ENCODE measurements around the gene KCP.
A peak's percentile ranks its signal among the peaks of the same experiment; 100 is the strongest.

Gene KCP

DNA sequence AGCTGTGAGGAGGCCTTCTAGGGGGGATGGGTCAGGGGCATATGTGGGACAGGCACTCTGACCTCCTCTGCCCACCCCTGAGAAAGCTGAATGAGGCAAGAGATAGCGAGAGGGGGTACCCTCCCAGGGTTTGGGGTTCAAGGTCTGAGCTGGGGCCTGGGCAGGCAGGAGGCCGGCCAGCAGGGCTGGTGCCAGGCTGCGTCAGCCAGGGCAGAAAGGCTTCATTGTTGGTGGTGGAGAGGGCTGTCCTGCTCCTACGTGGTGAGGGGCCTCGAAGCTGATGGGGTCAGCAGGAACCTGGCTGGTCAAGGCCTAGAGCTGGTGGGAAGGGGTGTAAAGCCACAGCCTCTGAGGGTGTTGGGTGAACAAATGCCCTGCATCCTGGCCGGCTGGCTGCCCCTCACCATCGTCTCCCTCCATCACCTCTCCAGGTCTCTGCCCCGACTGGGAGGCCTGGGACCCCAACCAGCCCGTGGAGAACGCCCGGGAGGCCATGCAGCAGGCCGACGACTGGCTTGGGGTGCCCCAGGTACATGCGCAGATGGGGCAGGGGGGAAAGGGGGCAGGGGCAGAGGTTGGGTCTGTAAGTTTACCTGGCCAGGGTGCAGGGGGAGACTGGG, 73.7 kb downstream of the KCP start:
- no peak for DNase-seq

DNA sequence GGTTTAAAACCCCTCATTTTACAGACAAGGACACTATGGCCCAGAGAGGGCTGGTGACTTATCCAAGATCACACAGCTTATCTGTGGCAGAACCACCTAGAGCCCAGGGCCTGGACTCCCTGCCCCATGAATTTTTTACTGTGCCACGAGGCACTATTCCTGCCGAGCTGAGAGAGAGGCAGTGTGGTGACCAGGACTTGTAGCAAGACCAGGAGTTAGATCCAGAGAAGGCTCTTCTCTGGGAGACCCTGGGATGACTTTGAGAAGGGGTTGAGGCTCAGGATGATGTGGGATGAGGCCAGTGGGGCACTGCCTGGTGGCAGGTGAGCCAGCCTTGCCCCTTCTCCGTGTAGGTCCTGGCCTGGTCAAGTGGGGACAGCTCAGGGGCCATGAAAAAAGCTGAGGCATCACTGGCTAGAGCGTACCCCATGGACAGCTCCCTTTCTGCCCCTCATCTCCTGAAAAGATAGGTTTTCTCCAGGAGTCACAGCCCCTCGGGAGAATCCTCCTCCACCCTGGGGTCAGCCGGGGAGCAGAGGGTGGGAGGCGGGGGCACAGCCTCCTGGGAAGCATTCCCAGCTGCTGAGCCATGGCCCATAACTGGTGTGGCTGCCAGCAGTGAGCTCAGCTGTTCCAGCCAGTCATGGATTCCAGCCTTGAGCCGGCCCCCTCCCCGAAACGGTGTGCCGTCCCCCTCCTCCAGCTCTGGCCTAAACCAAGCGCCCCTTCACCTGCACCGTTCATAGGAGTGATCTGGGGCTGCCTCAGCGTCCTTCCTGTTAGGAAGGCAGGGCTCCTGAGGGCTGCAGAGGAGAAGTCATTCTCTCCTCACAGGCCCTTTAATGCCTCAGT, 74.5 kb downstream of the KCP start:
- DNase-seq, result no peak

DNA sequence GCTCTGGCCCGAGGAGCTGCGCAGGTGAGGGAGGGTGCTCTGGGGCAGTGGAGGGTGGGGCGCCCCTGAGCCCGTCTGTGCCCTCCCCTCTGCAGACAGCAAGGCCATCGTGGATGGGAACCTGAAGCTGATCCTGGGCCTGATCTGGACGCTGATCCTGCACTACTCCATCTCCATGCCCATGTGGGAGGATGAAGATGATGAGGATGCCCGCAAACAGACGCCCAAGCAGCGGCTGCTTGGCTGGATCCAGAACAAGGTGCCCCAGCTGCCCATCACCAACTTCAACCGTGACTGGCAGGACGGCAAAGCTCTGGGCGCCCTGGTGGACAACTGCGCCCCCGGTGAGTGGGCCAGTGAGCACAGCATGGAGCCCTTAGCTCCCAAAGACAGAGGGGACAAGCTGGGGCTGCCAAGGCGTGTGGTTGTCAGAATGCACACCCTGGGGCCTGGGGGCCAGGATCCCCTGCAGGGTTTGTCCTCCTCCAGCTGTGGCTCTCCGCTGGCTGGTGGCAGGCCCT, 75.2 kb downstream of the KCP start:
- no peak for DNase-seq

DNA sequence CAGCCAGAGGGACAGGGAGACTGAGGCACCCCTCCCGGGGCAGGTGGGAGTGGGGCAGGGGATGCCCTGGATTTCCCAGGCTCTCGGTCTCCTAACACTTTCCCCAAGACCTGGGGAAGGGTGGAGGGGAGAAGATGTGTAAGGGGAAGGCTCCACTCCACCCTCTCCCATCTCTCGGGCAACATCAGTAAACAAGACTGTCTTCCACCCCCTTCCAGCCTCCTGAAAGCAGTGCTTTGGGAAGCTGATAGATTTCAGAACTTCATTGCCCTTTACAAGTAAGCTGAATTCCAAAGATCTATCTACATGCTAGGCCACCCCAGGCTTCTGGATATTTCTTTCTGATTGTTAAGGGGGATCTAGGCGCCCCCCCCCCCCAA, 76.6 kb downstream of the KCP start:
- DNase-seq, result no peak

DNA sequence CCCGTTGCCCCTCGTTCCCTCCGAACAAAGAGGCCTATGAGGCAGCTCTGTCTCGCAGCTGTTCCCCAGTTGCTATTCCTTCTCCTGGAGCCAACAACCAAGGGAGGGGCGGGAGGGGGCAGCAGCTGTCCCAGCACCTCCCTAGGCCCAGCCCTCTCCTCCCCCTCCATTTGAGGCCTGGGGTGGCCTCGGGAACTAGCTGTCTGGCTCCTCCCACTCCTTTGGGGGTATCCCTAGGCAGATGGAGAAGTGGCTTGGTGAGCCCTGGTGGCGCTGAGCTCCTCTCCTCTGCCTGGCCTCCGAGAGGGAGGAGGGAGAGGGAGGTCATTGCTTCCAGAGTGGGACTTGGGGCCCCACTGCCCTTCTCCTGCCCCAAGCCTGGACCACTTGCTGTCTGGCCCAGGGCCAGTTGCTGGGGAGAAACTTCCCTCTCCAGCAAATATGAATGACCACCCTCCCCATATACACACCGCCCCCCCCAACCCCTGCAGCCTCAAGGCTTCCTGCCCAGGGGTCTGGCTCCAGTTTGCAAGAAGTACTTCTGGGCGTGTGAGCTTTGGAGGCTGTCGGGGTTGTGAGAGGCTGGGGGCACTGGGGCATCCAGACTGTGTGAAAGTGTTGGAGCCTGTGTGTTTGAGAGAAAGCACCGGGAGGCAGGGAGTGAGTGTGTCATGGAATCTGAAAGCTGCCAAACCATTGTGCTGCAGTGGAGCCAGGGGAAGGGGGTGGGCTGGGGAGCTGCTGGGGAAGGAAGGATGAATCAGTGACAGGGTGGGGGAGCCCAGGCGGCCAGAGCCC, 77.2 kb downstream of the KCP start:
- no peak for DNase-seq

DNA sequence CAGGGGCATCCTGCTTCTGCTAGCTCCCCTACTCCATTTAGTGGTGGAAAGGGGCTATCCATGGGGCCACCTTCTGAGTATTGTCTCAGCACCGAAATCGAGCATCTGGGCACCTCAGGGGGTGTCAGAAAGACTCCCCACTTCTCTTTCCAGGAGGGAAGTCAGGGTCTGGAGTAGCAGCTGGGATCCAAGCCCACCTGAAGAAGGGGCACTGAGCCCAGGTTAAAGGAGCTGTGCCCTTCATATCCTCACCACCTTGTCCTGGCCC, 77.7 kb downstream of the KCP start:
- no peak for DNase-seq

- DNase-seq, result no peak
These were observed 78.3 kb downstream of the KCP start for GRCh38 chr7:128831994-128832879.

GRCh38 chr7:128831178-128831993, 79.1 kb downstream of the KCP start:
- DNase-seq, result peak; percentile 63

- DNase-seq, result peak; percentile 66
These were observed 80.0 kb downstream of the KCP start, which contains the start of gene FLNC for GRCh38 chr7:128830231-128831177. TSS of gene FLNC (plus strand) at chr7:128830406. CDS start at chr7:128830638, 232 bp downstream.

DNA sequence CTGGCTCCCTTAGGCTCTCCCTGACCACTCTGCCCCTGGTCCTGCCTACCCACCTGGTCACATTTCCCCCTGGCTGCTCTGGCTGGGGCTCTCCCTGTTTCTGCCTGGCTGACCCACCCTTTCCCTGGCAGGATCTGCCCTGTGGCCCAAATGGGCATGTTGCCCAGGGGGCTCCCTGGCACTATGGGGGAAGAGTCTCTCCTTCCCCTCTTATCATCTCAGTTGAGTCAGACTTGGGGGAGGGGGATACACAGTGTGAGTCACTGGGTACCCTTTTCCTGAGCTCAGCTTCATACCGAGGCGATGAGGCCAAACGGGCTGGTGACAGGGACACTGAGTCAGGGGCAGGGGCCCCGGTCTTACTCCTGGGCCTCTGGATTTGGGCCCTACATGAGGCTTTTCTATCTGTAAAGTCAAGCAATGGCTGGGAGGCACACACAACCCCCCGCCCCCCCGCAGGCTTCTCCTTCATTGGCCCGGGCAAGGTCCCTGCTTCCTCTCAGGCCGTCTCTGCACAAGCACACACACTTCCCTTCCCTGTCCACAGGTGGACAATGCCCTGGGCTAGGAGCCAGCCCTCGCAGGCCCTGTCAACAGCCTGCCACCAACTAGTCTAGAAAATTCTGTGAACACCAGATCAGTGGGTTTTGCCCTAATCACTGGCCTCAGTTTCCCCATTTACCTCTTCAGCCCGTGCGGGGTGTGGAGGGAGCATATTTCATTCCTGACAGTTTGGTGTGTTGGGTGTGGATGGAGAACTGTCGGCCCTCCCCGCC, 80.9 kb downstream of the KCP start:
- DNase-seq, result no peak

GRCh38 chr7:128827971-128828711, 82.4 kb downstream of the KCP start:
- no peak for DNase-seq

- no peak for DNase-seq
These were observed 83.1 kb downstream of the KCP start for GRCh38 chr7:128827248-128827958.

DNA sequence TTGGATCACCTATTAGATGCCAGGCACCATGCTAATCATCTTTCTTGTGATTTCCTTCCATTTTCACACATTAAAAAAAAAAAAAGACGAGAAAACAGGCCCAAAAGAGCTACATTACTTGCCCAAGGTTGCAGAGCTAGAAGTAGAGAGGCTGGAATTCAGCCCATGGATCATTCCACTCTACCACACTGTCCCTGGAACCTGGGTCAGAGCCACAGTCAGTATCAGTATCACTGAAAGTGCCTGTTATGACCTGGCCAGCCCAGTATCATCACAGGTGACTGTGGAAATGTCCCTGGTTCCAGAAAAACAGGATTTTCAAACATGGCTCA, 83.6 kb downstream of the KCP start:
- DNase-seq, result no peak
